GM19395 (cell line): ENCODE results near the gene ACP4.
"Not testable (repeated sequence)": the region's sequence is repeated elsewhere in the genome, so short reads cannot be mapped to it uniquely, and the experiment has no call there.

ENCODE experiments used
- ATAC-seq: cut with Tn5 transposase; IDR thresholded peaks from one replicate; pipeline ENCODE4 v1.9.1; 2021; ENCODE audit warnings: mild to moderate bottlenecking, moderate library complexity; ENCODE audit not compliant: unreplicated experiment

ACP4 gene, protein sequence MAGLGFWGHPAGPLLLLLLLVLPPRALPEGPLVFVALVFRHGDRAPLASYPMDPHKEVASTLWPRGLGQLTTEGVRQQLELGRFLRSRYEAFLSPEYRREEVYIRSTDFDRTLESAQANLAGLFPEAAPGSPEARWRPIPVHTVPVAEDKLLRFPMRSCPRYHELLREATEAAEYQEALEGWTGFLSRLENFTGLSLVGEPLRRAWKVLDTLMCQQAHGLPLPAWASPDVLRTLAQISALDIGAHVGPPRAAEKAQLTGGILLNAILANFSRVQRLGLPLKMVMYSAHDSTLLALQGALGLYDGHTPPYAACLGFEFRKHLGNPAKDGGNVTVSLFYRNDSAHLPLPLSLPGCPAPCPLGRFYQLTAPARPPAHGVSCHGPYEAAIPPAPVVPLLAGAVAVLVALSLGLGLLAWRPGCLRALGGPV

GRCh38 chr19:50790396-50790795, at the start of gene ACP4:
Gene ACP4, plus strand, starts transcription at chr19:50790415. Its CDS starts 0 bp downstream, at chr19:50790415.
- ATAC-seq = no peak

- ATAC-seq = no peak
Observed at GRCh38 chr19:50741179-50741933, 48.9 kb upstream of the ACP4 start.

GRCh38 chr19:50743537-50743936, 46.7 kb upstream of the ACP4 start:
- no peak for ATAC-seq

GRCh38 chr19:50745221-50745620, 45.0 kb upstream of the ACP4 start:
- no peak for ATAC-seq

DNA sequence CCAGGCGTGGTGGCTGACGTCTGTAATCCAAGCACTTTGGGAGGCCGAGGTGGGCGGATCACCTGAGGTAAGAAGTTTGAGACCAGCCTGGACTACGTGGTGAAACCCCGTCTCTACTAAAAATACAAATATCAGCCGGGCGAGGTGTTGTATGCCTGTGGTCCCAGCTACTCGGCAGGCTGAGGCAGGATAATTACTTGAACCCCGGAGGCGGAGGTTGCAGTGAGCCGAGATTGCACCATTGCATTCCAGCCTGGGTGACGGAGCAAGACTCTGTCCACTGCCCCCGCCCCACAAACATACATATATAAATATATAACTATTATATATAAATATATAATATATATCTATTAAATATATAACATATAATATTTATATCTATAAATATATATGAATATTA, 43.1 kb upstream of the ACP4 start:
- ATAC-seq = not testable (repeated sequence)

GRCh38 chr19:50749490-50749889, 40.7 kb upstream of the ACP4 start:
- ATAC-seq = no peak

- ATAC-seq = no peak
Observed at GRCh38 chr19:50750010-50750409, 40.2 kb upstream of the ACP4 start.

DNA sequence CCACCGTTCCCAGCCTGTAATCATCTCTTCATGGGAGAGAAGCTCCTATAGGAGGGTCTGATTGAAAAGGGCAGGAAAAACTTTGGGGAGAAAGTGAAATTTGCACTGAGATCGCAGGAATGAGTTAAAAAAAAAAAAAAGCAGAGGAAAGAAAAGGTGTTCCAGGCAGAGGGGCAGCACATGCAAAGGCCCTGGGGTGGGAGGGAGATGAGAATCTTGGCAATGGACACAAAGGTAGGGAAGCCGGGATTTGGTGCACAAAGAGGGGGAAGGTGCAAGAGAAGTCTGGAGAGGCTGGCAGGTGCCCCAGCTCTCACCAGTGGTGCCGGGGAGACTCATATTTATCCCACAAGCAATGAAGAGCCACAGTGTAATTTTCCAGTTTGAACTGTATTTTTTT, 36.3 kb upstream of the ACP4 start:
- no peak for ATAC-seq

DNA sequence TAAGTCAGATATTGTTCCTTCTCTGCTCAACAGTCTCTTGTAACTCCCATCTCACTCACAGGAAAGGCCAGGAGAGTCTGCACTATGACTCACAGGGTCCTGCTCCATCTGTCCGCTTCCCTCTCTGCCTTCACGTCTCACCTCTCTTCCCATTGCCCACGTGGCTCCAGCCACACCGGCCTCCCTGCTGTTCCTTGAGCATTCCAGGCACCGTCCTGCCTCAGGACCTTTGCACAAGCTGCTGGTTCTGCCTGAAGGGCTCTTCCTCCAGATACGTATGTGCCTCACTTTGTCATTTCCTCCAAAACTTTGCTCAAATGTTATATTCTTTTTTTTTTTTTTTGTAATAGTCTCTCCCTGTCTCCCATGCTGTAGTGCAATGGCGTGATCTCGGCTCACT, 34.0 kb upstream of the ACP4 start:
- ATAC-seq = not testable (repeated sequence)

DNA sequence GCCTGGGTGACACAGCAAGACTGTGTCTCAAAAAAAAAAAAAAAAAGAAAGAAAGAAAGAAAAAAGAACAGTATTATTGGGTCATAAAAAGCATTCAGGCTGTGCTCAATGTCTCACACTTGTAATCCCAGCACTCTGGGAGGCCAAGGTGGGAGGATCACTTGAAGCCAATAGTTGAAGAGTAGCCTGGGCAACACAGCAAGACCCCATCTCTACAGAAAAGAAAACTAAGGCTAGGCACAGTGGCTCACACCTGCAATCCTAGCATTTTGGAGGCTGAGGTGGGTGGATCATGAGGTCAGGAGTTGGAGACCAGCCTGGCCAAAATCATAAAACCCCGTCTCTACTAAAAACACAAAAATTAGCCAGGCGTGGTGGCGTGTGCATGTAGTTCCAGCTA, 32.6 kb upstream of the ACP4 start:
- ATAC-seq = not testable (repeated sequence)

- not testable (repeated sequence) for ATAC-seq
Observed at GRCh38 chr19:50759076-50759475, 31.1 kb upstream of the ACP4 start.

GRCh38 chr19:50759886-50760285, 30.3 kb upstream of the ACP4 start:
- no peak for ATAC-seq

DNA sequence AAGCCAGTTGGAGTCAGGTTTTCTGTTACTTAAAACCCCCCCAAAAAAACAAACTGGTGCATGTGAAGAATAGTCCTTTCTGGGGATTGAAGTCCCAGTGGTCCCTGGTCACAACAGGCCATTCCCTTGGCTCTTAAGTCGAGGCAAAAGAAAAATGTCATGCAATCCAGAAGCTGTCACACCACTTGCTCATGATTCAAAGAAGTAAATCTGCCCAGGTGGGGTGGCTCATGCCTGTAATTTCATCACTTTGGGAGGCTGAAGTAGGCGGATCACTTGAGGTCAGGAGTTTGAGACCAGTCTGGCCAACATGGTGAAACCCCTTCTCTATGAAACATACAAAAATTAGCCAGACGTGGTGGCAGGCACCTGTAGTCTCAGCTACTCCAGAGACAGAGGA, 28.7 kb upstream of the ACP4 start:
- not testable (repeated sequence) for ATAC-seq

DNA sequence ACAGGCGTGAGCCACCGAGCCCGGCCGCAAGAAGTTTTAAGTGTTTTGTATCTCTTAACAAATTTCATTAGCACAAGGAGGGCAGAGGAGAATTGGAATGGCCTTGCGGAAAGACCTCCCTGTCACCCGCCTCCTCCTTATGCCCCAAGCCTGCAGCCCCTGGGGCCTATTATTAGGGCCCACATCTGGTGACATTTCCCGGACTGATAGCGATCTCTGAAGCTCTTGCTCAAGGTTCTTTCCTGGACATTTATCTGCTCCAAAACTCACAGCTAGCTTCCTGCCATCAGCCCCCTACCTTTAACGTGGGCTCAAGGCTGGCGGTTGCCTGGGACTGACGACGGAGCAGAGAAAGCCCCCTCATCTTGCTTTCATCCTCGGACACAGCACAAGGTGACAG, 26.7 kb upstream of the ACP4 start:
- not testable (repeated sequence) for ATAC-seq

DNA sequence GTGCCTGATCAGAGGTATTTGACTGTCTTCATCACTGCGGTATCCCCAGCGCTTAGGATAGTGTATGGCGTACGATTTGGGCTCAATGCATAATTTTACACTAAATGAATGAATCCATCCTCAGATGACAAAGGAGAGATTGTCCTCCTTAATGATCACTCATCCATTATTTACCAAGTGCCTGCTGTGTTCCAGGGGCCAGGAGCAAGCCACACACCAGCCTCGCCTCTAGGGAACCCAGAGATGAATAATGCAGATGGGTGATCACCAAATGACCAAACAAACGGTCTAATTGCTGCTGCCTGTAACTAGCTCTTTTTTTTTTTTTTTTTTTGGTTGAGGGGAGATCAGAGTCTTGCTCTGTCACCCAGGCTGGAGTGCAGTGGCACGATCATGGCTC, 25.8 kb upstream of the ACP4 start:
- ATAC-seq = no peak

GRCh38 chr19:50766746-50767145, 23.5 kb upstream of the ACP4 start:
- not testable (repeated sequence) for ATAC-seq

- ATAC-seq = not testable (repeated sequence)
Observed at GRCh38 chr19:50767263-50767662, 23.0 kb upstream of the ACP4 start.

DNA sequence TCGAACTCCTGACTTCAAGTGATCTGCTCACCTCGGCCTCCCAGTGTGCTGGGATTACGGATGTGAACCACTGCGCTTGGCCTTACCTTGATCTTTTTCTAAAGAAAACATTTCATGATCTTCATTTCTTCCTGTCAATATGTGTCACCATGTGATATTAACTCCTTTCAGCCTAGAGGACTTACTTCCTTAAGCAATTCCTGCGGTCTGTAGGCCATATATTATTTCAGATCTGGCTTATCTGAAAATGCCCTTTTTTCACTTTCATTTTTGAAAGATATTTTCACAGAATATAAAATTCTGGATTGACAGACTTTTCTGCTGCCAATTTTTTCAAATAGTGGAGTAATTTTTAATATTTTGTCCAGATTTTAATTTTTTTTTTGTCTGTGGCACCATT, 21.9 kb upstream of the ACP4 start:
- no peak for ATAC-seq

DNA sequence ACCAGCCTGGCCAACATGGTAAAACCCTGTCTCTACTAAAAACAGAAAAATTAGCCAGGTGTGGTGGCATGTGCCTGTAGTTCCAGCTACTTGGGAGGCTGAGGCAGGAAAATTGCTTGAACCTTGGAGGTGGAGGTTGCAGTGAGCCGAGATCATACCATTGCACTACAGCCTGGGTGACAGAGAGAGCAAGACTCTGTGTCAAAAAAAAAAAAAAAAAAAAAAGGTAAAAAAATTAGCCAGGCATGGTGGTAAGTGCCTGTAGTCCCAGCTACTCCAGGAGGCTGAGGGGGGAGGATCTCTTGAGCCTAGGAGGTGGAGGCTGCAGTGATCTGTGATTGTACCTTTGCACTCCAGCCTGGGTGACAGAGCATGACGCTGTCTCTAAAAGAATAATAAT, 20.1 kb upstream of the ACP4 start, which contains the start of gene GPR32:
Gene GPR32 (plus strand): TSS at position 301 of the 400 bp plus-strand sequence. CDS start 137 bp downstream, outside the sequence.
- ATAC-seq = not testable (repeated sequence)

- ATAC-seq = no peak
Observed at GRCh38 chr19:50770888-50771287, 19.3 kb upstream of the ACP4 start.

- no peak for ATAC-seq
Observed at GRCh38 chr19:50772476-50772875, 17.7 kb upstream of the ACP4 start.

- ATAC-seq = not testable (repeated sequence)
Observed at GRCh38 chr19:50772912-50773311, 17.3 kb upstream of the ACP4 start.
